Smooth muscle cell (in vitro differentiated cells): ENCODE results near the gene GMPR. TPM values are rescaled to one million over a fixed set of nuclear protein-coding genes. Genes with fewer than 3 reads are reported as not detected.
A peak's percentile ranks its signal among the peaks of the same experiment; 100 is the strongest.

Experiments
- DNase-seq: peaks from one replicate; lab custom pipeline; 2025; ENCODE audit not compliant: unreplicated experiment; lab: John Stamatoyannopoulos, UW
- H2AFZ ChIP-seq: fragments of 200-600 bp; sonication (generic); 2 replicates; pipeline ENCODE4 v1.6.0; 2016; ENCODE audit warnings: antibody characterized with exemption, low read depth, mild to moderate bottlenecking
- H3F3A ChIP-seq: fragments of 200-600 bp; sonication (generic); 2 replicates; pipeline ENCODE4 v1.6.0; 2017; ENCODE audit warnings: antibody characterized with exemption, low read depth
- H3K27ac ChIP-seq: fragments of 200-600 bp; sonication (generic); 2 replicates; pipeline ENCODE4 v1.5.1; 2016; ENCODE audit warnings: low read depth, mild to moderate bottlenecking
- H3K27me3 ChIP-seq: fragments of 200-600 bp; sonication (generic); 2 replicates; pipeline ENCODE4 v1.6.1; 2016; ENCODE audit warnings: low read depth, mild to moderate bottlenecking
- H3K36me3 ChIP-seq: fragments of 200-600 bp; sonication (generic); 2 replicates; pipeline ENCODE4 v1.5.1; 2016; ENCODE audit warnings: low read depth
- H3K4me1 ChIP-seq: fragments of 200-600 bp; sonication (generic); 2 replicates; pipeline ENCODE4 v1.5.1; 2016; ENCODE audit warnings: low read depth
- H3K4me2 ChIP-seq: fragments of 200-600 bp; sonication (generic); 2 replicates; pipeline ENCODE4 v1.6.0; 2016; ENCODE audit warnings: mild to moderate bottlenecking
- H3K4me3 ChIP-seq: fragments of 200-600 bp; sonication (generic); 2 replicates; pipeline ENCODE4 v1.5.1; 2016; ENCODE audit warnings: mild to moderate bottlenecking
- H3K79me2 ChIP-seq: fragments of 200-600 bp; sonication (generic); 2 replicates; pipeline ENCODE4 v1.6.0; 2016; ENCODE audit warnings: low read depth, mild to moderate bottlenecking
- H3K9ac ChIP-seq: fragments of 200-600 bp; sonication (generic); 2 replicates; pipeline ENCODE4 v1.6.0; 2016; ENCODE audit warnings: low read depth
- H3K9me3 ChIP-seq: fragments of 200-600 bp; sonication (generic); replicated peaks from 2 replicates; pipeline ENCODE4 v1.5.1; 2016; ENCODE audit warnings: low read depth
- H4K20me1 ChIP-seq: fragments of 200-600 bp; sonication (generic); 2 replicates; pipeline ENCODE4 v1.6.0; 2016; ENCODE audit warnings: low read depth
- CTCF ChIP-seq: fragments of 200-600 bp; sonication (generic); IDR thresholded peaks from 2 replicates; pipeline ENCODE4 v1.5.1; 2017; ENCODE audit warnings: borderline replicate concordance, mild to moderate bottlenecking, antibody characterized with exemption; ENCODE audit not compliant: insufficient read depth, poor library complexity, severe bottlenecking
- WGBS: methylation state at CpG from one replicate; pipeline ENCODE4 v1.1.7; 2016; ENCODE audit warnings: low lambda C conversion rate; 5-methylcytosine and 5-hydroxymethylcytosine counted together
- polyA plus RNA-seq: library from polyadenylated mRNA; unstranded; fragments of >200 nt; fragmentation: Nextera tagmentation; extraction: Ambion mirVana; gene quantifications from 2 replicates; pipeline ENCODE4 v1.2.1, GENCODE V29; 2016
- total RNA-seq: library from RNA; depleted of rRNA; stranded (reverse); fragments of >200 nt; gene quantifications from 2 replicates; pipeline ENCODE4 v1.2.3, GENCODE V29; 2014

Gene GMPR
- total and polyA plus RNA-seq, 2 experiments from 2014 or later: 0.74 to 1.3 TPM

- Histone ChIP-seq H3K27ac (no peak overlapping the region), H3K27me3 (peaks cover 3% of the 10 kb centered on the region), H3K9ac (no peak overlapping the region), H2AFZ (no peak overlapping the region), H3F3A (no peaks in the 10 kb centered on the region), H3K4me2 (no peak overlapping the region), H4K20me1 (no peaks in the 10 kb centered on the region), H3K79me2 (no peaks in the 10 kb centered on the region), H3K4me3 (no peak overlapping the region), H3K9me3 (no peaks in the 10 kb centered on the region), H3K4me1 (peaks cover 4% of the 10 kb centered on the region), H3K36me3 (no peaks in the 10 kb centered on the region)
- 55% methylated on average over 6 of the region's 6 CpGs for WGBS
- DNase-seq: no peak
- no peak for TF ChIP-seq CTCF
These were observed 8.7 kb upstream of the GMPR start for GRCh38 chr6:16229700-16230099.

- DNase-seq: no peak
- H2AFZ ChIP-seq: no peak overlapping the region
- no peaks in the 10 kb centered on the region for H3K9me3 ChIP-seq
- no peak overlapping the region for H3K4me3 ChIP-seq
- H3K27me3 ChIP-seq: peaks cover 3% of the 10 kb centered on the region
- WGBS: 87% methylated on average over 9 of the region's 9 CpGs
- no peak overlapping the region for H3K4me2 ChIP-seq
- H3K36me3 ChIP-seq: no peaks in the 10 kb centered on the region
- no peak for TF ChIP-seq CTCF
- no peaks in the 10 kb centered on the region for H3F3A ChIP-seq
- H3K4me1 ChIP-seq: peaks cover 4% of the 10 kb centered on the region
- no peaks in the 10 kb centered on the region for H3K79me2 ChIP-seq
- H3K9ac ChIP-seq: no peak overlapping the region
- no peaks in the 10 kb centered on the region for H4K20me1 ChIP-seq
- H3K27ac ChIP-seq: no peak overlapping the region
These were observed 7.4 kb upstream of the GMPR start for GRCh38 chr6:16230953-16231352.

- Histone ChIP-seq H3K27ac (no peak overlapping the region), H3K4me2 (no peak overlapping the region), H3K79me2 (no peaks in the 10 kb centered on the region), H3F3A (peaks cover 6% of the 10 kb centered on the region), H4K20me1 (no peaks in the 10 kb centered on the region), H3K9me3 (no peaks in the 10 kb centered on the region), H3K4me3 (no peak overlapping the region), H3K27me3 (peaks cover 3% of the 10 kb centered on the region), H3K36me3 (no peaks in the 10 kb centered on the region), H2AFZ (no peak overlapping the region), H3K4me1 (peaks cover 8% of the 10 kb centered on the region), H3K9ac (no peak overlapping the region)
- TF ChIP-seq CTCF: no peak
- WGBS: 76% methylated on average over 5 of the region's 5 CpGs
- DNase-seq: no peak
These were observed 6.3 kb upstream of the GMPR start for GRCh38 chr6:16232086-16232485.

- H3K27ac ChIP-seq: no peak overlapping the region
- H3K36me3 ChIP-seq: no peaks in the 10 kb centered on the region
- H2AFZ ChIP-seq: peak overlapping the region; percentile 39
- peaks cover 16% of the 10 kb centered on the region for H3K4me1 ChIP-seq
- DNase-seq: no peak
- peak overlapping the region; percentile 77 for H3K4me2 ChIP-seq
- TF ChIP-seq CTCF: no peak
- no peaks in the 10 kb centered on the region for H3K9me3 ChIP-seq
- no peaks in the 10 kb centered on the region for H3K79me2 ChIP-seq
- H4K20me1 ChIP-seq: no peaks in the 10 kb centered on the region
- H3K4me3 ChIP-seq: no peak overlapping the region
- peaks cover 6% of the 10 kb centered on the region for H3F3A ChIP-seq
- WGBS: 81% methylated on average over 4 of the region's 4 CpGs
- no peak overlapping the region for H3K9ac ChIP-seq
- H3K27me3 ChIP-seq: no peaks in the 10 kb centered on the region
These were observed 2.3 kb upstream of the GMPR start for GRCh38 chr6:16236009-16236501.
